Measurements from ENCODE around the gene NRXN3.

Gene NRXN3

DNA sequence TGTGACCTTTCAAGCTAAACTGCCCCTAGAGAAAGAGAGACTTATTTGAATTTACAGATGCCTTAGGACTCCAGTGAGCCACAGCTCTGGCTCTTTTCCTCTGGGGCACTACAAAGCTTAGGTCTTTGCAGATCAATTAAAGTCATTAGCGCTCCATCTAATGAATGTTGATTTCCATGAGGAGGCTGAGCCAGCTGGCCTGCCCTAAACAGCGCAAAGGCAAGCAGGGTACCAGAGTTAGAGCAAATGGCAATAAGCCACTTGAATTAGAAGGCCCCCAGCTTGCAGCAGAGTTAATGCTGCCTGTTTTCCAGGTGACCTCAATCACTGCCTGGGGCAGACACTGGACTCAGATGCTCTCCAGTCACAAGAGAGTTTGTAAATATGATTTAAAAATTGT, 1345.8 kb downstream of the NRXN3 start:
- no peak for DNase-seq

- DNase-seq: no peak
Measured at GRCh38 chr14:79525416-79525815, 1355.2 kb downstream of the NRXN3 start.

DNA sequence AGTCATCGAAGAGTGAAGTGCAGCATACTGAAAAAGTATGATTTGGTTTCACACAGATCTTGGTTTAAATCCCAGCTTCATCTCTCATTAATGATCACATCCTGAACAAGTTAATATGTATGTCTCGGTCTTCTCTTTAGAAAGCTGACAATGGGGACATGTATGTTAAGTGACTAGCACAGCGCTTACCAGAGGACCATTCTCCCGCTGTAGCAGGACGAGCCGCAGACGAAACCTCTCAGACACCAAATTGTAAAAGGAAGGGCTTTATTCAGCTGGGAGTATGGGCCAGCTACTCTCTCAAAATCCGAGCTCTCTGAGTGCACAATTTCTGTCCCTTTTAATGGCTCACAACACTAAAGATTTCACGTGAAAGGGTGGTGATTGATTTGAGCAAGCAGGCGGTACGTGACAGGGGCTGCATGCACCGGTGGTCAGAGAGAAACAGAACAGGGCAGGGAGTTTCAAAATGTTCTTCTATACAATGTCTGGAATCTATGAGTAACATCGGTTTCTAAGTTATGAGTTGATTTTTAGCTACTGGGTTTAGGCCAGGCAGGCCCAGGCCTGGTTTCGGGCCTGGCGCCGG, 1358.7 kb downstream of the NRXN3 start:
- DNase-seq: no peak

- no peak for DNase-seq
Measured at GRCh38 chr14:79530555-79530954, 1360.4 kb downstream of the NRXN3 start.

GRCh38 chr14:79534703-79535353, 1364.7 kb downstream of the NRXN3 start:
- no peak for DNase-seq

DNA sequence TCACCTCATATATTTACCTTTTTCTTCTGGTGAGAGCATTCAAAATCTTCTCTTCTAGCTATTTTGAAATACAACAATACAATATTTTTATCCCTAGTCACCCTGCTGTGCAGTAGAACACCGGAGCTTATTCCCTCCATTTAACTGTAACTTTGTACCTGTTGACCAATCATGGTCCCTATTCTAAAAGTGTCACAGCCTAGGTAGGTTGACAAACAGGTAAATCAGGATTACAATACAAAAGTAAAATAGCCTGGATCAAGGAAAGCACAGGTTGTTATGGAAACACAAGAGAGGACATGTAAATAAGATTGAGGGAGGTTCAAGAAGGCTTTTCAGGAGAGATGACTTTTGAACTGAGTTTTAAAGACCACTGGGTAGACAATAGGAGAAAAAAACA, 1370.2 kb downstream of the NRXN3 start:
- DNase-seq: no peak

DNA sequence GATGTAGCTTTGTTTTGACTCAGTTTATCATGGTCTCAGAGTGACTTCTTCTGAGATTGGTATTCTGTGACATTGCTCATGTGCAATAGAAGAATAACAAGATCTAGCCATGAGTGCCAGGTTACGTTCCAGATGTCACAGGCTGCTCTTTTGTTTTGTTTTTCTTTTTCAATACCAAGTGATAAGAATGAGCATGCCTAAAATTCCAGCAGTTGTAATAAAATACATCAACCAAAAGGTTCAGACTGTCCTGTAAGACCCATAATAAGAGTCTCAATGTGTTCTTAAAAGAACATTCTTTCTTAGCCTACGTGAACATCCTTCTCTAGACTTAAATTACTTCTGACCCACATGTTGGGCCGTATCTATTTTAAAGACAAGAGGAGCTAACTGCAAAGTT, 1371.9 kb downstream of the NRXN3 start:
- DNase-seq: no peak

DNA sequence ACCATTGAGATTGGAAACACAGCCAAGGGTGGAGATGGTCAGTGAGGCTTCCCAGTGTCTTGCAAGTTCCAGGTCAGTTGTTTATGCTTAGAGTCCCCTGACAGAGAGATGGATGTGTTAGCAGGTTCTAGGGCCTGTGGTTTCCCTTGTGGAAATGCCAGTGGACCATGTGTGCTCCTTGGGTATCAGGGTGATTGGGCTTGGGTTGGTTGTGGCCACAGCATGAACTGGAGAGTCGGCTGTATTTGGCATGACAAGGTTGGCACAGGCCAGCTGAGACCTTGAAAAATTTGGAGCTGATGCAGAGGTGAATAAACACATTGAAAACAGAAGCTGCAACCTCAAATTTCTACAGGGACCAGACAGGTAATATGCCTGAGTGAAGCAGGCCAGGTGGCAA, 1373.2 kb downstream of the NRXN3 start:
- no peak for DNase-seq

- DNase-seq: no peak
Measured at GRCh38 chr14:79543967-79544697, 1374.0 kb downstream of the NRXN3 start.

- no peak for DNase-seq
Measured at GRCh38 chr14:79544698-79545070, 1374.5 kb downstream of the NRXN3 start.

DNA sequence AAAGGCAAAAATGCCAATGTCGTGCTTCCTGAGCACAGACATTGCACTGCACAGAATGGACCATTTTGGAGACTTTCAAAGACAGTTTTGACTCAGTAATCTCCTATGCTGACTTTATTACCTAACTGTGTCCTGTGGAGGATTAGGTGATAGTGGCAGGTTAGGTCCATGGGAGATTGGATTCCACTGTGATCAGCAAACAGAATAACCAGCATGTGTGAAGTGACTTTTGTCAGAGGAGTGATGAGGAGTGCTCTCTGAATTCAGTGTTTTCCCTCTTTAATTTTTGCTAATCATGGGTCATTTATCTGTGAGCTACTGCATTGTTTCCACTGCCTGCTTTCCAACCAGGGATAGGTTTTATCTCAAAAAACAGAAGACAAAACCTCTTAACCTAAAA, 1378.7 kb downstream of the NRXN3 start:
- no peak for DNase-seq

- DNase-seq: no peak
Measured at GRCh38 chr14:79549515-79549914, 1379.3 kb downstream of the NRXN3 start.

DNA sequence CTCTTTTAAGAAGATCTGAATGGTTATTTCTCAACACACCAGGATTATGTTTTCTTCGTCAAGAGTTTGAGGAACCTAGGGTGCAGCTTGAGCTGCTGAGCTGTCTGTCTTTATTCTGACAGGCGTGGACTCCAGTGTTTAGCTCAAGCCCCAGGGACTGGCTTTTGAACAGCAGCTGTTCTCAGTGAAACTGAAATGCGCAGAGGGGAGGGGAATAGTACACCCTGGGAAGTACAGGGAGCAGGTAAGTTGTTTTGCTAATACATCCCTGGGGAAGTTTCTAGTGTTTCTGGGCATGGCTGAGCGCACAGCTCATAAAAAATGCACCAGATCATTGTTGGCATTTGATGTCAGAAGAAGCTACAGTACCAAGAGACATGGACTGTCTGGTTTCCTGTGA, 1381.3 kb downstream of the NRXN3 start:
- DNase-seq: no peak

GRCh38 chr14:79552778-79553177, 1382.6 kb downstream of the NRXN3 start:
- no peak for DNase-seq

DNA sequence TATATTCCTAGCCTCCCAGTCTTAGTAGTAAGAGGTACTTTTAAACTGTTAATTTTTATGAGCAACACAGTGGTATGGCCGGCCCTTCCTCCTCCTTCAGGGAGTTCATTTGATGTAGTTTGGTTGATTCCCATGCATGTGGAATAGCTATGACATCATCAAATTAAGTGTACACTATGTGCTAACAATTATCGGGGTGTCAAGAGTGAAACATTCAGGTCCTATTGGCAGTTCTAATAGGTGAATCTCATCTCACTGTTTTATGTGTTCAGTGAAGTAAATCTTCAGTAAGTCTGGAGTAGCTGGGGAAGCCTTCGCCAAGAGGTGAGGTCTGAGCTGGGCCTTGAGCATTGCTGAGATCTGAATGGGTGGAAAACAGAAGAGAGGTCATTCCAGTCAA, 1384.6 kb downstream of the NRXN3 start:
- no peak for DNase-seq

GRCh38 chr14:79555429-79555828, 1385.3 kb downstream of the NRXN3 start:
- no peak for DNase-seq

DNA sequence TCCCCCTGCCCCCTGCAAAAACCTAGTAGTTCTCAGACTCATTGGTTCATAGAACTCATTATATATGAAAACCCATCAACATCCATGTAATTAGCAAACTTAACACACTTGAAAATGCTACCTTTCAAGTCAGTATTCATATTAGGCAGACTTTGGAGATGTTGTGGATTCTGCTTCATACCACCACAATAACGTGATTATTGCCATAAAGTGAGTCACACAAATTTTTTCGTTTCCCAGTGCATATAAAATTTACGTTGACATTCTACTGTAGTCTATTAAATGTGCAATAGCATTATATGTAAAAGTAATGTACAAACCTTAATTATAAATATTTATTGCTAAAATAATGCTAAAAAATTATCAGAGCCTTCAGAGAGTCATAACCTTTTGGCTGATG, 1387.1 kb downstream of the NRXN3 start:
- no peak for DNase-seq

- no peak for DNase-seq
Measured at GRCh38 chr14:79562185-79562584, 1392.0 kb downstream of the NRXN3 start.

DNA sequence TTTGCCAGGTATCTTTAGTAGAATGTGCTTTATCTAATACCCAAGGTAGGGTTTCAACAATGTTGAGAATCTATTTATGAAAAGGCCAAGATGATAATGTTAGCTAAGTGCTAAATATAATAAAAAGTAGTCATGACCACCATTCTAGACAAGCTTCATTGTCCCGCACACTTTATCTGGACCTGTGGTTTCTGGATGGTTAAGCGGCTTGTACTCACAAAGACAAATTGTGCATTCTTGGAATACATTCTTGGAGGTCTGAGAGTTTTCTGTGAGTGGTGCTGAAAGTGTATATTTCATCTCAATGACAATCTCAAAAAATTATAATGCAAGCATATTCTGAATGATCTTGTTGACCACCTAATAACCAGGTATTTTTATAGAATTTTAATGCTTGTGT, 1394.2 kb downstream of the NRXN3 start:
- DNase-seq: no peak

DNA sequence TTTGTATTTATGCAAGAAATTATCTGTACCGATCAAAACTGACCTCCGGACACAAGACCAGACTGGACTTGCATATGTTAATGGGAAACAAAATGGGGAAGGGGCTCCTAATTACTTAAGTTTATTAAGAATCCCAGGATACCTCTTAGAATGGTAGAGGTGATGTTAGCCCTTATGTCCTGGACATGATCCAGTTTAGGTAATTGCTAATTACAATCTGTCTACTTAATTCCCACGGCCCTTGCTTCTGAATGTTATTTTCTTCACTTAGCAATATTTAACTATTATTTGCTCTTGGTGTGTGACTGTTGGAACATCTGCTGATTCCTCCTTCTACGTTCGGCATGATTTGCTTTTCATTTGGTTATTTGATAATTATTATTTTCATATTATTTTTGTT, 1397.1 kb downstream of the NRXN3 start:
- DNase-seq: no peak

DNA sequence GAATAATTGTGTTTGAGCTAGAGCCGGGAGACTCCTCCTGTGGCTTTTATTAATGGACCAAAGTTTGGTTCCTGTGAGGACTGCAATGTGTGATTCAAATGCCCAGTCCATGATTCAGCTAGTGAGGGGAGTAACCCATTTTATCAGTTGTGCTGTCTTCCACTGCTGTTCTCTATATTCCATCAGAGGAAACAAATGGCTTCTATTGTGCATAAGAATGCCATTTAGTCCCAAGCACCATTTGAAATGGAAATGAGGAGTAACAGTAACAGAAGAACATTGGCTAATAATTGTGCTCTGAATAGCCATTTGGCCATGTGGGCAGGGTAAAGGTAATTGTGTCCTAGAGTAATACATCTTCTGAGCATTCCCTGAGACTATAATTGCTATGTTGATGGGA, 1398.4 kb downstream of the NRXN3 start:
- DNase-seq: no peak

- no peak for DNase-seq
Measured at GRCh38 chr14:79569072-79569471, 1398.9 kb downstream of the NRXN3 start.

DNA sequence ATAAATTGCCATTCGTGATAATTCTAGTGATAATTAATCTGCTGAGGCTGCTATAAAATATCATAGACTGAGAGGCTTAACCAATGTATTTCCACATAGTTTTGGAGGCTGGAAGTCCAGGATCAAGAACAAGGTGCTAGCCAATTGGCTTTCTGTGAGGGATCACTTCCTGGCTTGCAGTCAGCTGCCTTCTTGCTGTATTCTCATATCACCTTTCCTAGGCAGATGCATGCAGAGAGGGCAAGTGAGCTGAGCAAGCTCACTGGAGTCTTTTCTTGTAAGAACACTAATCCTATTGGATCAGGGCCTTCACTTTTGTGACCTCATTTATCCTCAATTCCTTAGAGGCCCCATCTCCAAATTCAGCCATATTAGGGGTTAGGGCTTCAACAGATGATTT, 1400.5 kb downstream of the NRXN3 start:
- no peak for DNase-seq

DNA sequence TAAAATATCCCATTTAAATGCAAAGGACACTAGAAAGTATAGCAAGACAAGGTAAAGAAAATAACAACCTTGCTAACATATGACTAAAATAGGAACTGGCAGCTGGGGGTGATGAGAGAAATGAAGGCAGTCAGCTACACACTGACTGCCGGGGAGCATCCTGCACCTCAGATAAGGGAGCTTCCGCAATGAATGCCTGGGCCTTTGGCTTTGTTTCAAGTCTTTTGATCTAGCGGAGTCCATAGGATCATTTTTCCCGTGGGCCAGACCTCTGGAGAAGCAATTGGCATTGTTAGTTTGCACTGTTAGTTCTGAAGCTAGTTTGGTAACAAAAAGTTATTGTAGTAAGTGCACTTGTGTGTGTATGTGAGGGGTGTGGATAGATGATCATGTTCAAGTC, 1401.2 kb downstream of the NRXN3 start:
- no peak for DNase-seq

- no peak for DNase-seq
Measured at GRCh38 chr14:79573486-79573885, 1403.3 kb downstream of the NRXN3 start.

All from stimulated activated CD4-positive, alpha-beta T cell treated with anti-CD3 and anti-CD28 coated beads, Interleukin-15, amount 100 ng/mL, for 24 hours (primary cell).